Tibial nerve (tissue), 3 donors: ENCODE measurements around the gene KLHL35.

Experiments
- POLR2A ChIP-seq, 2 donors: fragments of 450-650 bp; IDR thresholded peaks; one replicate each; pipeline ENCODE4 v1.6.1; 2017; ENCODE audit warnings: antibody characterized with exemption in 2 of 2, mild to moderate bottlenecking in 2 of 2, moderate library complexity in 2 of 2
- TF ChIP-seq, protein P1 (sequence below), 5 experiments: fragments of 200-600 bp in 3 of 5; fragments of 450-650 bp in 2 of 5; sonication (generic) in 3 of 5; IDR thresholded peaks; one replicate each; pipeline ENCODE4 v1.5.1; 2016 to 2019; ENCODE audit warnings: antibody characterized with exemption in 5 of 5, mild to moderate bottlenecking in 3 of 5, moderate library complexity in 2 of 5

DNA sequence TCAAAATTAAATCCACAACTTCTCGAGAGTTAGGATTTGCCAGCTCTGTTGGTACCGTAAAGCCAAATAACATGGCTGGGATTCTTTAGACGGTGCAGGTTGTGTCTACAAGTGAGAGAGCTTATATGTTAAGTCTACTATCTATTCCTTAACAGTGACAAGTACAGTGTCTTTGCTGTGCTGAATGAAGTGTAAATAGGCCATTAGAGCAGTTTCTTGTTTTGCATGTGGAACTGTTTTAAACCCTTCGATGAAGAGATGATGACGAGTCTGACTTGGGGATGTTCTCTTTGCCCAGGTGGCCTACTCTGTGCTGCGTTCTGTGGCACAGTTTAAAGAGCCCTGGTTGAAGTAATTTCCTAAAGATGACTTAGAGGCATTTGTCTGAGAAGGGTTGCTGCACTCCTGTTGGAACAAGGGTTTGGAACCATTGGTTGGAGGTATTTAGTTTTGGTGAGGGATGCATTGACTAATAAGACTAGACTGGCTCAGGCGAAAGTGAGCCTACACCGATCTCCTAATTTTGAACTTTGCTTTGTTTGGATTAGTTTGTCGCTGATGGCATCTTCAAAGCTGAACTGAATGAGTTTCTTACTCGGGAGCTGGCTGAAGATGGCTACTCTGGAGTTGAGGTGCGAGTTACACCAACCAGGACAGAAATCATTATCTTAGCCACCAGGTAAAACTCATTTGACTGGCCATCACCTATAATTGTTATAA lies 32.7 kb downstream of the KLHL35 start:
- TF ChIP-seq, protein P1, sequence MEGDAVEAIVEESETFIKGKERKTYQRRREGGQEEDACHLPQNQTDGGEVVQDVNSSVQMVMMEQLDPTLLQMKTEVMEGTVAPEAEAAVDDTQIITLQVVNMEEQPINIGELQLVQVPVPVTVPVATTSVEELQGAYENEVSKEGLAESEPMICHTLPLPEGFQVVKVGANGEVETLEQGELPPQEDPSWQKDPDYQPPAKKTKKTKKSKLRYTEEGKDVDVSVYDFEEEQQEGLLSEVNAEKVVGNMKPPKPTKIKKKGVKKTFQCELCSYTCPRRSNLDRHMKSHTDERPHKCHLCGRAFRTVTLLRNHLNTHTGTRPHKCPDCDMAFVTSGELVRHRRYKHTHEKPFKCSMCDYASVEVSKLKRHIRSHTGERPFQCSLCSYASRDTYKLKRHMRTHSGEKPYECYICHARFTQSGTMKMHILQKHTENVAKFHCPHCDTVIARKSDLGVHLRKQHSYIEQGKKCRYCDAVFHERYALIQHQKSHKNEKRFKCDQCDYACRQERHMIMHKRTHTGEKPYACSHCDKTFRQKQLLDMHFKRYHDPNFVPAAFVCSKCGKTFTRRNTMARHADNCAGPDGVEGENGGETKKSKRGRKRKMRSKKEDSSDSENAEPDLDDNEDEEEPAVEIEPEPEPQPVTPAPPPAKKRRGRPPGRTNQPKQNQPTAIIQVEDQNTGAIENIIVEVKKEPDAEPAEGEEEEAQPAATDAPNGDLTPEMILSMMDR (IDR thresholded peaks at IDR 0.05) = no peak
- no peak for TF ChIP-seq POLR2A (IDR thresholded peaks at IDR 0.05)
